Activated CD8-positive, alpha-beta memory T cell treated with anti-CD3 and anti-CD28 coated beads, Interleukin-2, amount 50 U/mL, for 4 hours (primary cell): Measurements from ENCODE around the gene PCYT1A.
"Not testable (repeated sequence)": the region's sequence is repeated elsewhere in the genome, so short reads cannot be mapped to it uniquely, and the experiment has no call there.

Experiments used
- DNase-seq: peaks from one replicate; pipeline ENCODE4 v3.0.0-alpha.2; 2020

The PCYT1A gene

DNA sequence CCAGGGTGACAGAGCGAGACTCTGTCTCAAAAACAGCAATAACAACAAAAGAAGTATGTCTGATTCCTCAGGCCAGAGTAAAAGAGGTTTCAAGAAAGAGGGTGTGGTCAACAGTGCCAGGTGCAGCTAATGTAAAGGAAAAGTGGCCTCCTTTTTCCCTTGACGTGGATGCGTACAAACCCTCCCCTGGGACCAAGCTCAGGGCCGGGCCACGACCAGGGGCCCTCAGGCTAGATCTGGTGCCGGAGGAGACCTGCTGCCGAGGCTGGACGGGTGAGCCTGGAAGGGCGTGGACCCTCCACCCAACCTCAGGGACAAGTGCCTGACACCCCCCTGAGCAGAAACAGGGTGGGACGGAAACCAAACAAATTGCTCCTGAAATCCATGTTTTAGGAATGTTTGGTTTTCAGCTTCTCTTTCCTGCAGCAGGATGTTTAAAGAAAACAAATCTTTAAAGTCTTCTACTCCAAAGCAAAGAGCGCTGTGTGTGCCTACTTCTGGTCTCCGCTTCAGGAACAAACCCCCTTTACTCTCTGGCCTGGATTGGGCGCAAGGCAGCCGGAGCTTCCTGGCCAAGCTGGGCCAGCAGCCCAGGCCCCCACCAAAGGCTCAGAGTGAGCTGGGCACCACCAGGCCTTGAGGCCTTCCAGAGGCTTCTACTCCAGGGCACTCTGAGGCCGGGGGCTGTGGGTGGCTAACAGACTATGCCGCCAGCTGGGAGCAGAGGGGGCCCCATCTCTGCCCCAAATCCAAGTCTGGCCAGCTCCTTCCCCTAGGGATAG, 97.8 kb downstream of the PCYT1A start:
- DNase-seq, result no peak

DNA sequence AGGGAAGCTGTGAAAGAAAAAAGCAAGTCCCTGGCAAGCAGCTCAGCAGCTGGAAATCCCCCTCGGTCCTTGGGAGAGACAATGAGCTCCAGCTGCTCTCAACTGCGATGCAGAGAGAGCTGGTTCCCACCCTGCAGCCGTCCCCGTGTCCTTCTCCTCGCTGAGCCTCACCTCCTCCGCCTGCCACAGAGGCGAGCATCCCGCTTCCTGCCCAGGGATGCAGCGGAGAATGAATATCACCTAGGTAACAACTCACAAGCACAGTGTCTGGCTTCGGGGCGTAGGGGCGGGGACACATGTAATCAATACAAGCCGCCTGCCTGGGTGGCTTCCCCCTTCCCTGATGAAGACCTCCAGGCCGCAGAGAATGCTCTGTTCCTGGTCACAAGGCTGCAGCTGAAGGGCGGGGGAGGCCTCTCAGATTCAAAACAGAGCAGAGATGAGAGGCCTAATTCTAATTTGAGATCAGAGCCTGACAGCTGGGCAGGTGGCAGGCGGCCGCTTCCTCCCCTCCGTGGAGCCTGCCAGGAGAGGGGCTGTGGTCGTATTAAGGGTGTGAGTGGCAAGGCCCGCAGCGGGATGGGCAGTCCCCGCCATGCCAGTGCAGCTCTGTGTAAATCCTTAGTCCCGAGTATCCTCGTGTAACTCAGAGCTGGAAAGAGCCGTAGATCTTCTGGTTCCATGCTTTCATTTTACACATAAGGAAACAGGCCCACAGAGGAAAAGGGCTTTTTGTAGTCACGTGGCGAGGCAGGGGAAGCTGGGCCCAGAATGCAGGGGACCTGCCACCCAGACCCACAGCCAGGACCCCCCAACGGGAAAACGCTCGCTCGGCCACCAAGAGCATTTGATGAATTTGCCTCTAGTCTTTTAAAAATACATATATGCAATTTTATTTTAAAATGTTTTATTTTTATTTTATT, 100.6 kb downstream of the PCYT1A start:
- DNase-seq, result no peak

DNA sequence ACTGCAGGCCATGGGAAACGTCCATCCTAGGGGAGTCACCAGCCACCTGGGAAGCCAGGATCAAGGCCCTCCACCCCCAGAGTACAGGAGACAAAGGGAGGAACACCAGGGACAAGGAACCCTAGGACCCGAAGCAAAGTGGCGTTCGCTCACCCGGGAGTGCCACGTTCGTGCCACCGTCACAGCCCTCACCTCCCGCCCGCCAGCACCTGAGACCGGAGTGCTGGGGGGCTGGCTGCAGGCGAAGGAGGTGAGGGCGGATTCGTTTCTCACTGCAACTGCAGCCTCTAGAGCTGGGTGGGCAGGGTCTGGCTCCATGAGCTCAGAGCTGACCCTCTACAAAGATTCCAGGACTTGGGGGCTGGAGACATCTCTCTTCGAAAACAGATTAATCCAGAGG, 102.6 kb downstream of the PCYT1A start:
- DNase-seq, result no peak

DNA sequence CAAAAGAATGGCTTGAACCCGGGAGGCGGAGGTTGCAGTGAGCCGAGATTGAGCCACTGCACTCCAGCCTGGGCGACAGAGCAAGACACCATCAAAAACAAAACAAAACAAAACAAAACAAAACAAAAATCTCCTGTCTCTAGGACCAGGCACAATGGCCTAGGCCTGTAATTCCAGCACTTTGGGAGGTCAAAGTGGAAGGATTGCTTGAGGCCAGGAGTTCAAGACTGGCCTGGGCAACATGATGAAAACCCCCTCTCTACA, 103.4 kb downstream of the PCYT1A start:
- DNase-seq, result not testable (repeated sequence)

DNA sequence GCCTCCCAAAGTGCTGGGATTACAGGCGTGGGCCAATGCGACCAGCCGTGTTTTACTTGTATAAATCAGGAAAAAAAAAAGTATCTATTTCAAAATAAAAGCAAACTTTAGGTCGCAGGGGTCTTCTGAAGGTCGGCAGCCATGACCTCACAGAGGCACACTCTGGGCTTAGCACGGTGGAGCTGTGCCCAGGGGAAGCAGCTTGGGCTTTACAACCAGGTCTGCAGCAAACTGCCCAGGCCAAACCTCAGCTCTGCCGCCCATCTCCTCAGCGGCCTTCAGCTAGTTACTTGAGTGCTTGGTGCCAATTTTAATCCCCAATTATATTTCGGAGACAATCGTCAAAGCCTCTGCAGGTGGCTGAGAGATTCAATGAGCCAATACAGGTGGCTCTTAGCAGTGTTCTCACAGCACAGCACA, 106.4 kb downstream of the PCYT1A start:
- no peak for DNase-seq

DNA sequence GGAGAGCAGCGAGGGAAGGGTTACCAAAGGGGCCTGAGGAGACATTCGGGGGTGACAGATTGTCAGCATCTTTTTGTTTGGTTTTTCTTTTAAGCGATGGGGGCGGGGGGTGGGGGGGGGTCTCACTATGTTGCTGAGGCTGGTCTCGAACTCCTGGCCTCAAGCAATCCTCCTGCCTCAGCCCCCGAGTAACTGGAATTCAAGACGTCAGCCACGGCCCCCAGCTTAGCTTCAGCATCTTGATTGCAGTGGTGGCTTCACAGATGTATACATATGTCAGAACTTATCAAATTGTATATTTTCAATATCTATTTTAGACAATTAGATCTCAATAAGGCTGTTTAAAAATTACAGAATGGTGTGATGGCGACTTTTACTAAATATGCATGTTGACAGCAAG, 107.2 kb downstream of the PCYT1A start:
- DNase-seq, result no peak
